Activated naive CD8-positive, alpha-beta T cell treated with anti-CD3 and anti-CD28 coated beads for 36 hours (primary cell): ENCODE measurements around the gene NLRX1. TPM values are rescaled to one million over a fixed set of nuclear protein-coding genes. Genes with fewer than 3 reads are reported as not detected.

Experiments used
- total RNA-seq, 2 experiments: library from RNA; stranded (reverse); gene quantifications; one replicate each; pipeline ENCODE4 v1.2.3, GENCODE V29; 2021

The NLRX1 gene
- total RNA-seq, 2 experiments from 2014 or later: 19.3 to 20.7 TPM

Other genes starting within 250 kb of the NLRX1 start
- gene BCL9L, start 242.8 kb upstream of the NLRX1 start, total RNA-seq: 10 to 100 TPM; 34.9 to 38.8 TPM
- under 1 TPM; 0.48 to 0.49 TPM for gene UPK2, start 212.4 kb upstream of the NLRX1 start, total RNA-seq
- not detected for gene FOXR1, start 197.0 kb upstream of the NLRX1 start, total RNA-seq
- 10 to 100 TPM; 24.8 to 28.3 TPM for gene CENATAC, start 170.6 kb upstream of the NLRX1 start, total RNA-seq
- 1,000 to 10,000 TPM; 1,524 to 1,591 TPM for gene RPS25, start 150.4 kb upstream of the NLRX1 start, total RNA-seq
- gene TRAPPC4, start 150.0 kb upstream of the NLRX1 start, total RNA-seq: 100 to 1,000 TPM; 114 to 127 TPM
- 10 to 100 TPM; 28.2 to 30.1 TPM for gene SLC37A4, start 137.8 kb upstream of the NLRX1 start, total RNA-seq
- gene HYOU1, start 111.5 kb upstream of the NLRX1 start, total RNA-seq: 100 to 1,000 TPM; 121 to 125 TPM
- gene VPS11, start 100.9 kb upstream of the NLRX1 start, total RNA-seq: 10 to 100 TPM; 19.2 to 20.2 TPM
- 10 to 100 TPM; 42.1 to 43.0 TPM for gene HMBS, start 83.8 kb upstream of the NLRX1 start, total RNA-seq
- 10 to 100 TPM; 58.3 to 63.6 TPM for gene DPAGT1, start 66.9 kb upstream of the NLRX1 start, total RNA-seq
- gene C2CD2L, start 61.4 kb upstream of the NLRX1 start, total RNA-seq: 10 to 100 TPM; 19.3 to 20.0 TPM
- 10 to 100 TPM; 20.3 to 21.5 TPM for gene HINFP, start 47.1 kb upstream of the NLRX1 start, total RNA-seq
- gene ABCG4, start 19.7 kb upstream of the NLRX1 start, total RNA-seq: under 1 TPM; 0.12 to 0.22 TPM
- gene NHERF4, start 16.8 kb downstream of the NLRX1 start, total RNA-seq: not detected
- gene CBL, start 37.6 kb downstream of the NLRX1 start, total RNA-seq: 10 to 100 TPM; 21.4 TPM
- 1 to 10 TPM; 8.9 to 9.9 TPM for gene MCAM, start 148.4 kb downstream of the NLRX1 start, total RNA-seq
- gene RNF26, start 165.8 kb downstream of the NLRX1 start, total RNA-seq: 10 to 100 TPM; 31.8 to 33.0 TPM
- not detected for gene C1QTNF5, start 172.2 kb downstream of the NLRX1 start, total RNA-seq
- not detected for gene MFRP, start 178.0 kb downstream of the NLRX1 start, total RNA-seq
- gene USP2, start 213.0 kb downstream of the NLRX1 start, total RNA-seq: 1 to 10 TPM in 1 of 2 experiments, under 1 TPM in 1; 0.82 to 1.4 TPM